ENCODE measurements around the gene QARS1. TPM values are rescaled to one million over a fixed set of nuclear protein-coding genes. Genes with fewer than 3 reads are reported as not detected.

The QARS1 gene
- total RNA-seq, 2 donors from 2014 or later = 99.2 to 137 TPM

DNA sequence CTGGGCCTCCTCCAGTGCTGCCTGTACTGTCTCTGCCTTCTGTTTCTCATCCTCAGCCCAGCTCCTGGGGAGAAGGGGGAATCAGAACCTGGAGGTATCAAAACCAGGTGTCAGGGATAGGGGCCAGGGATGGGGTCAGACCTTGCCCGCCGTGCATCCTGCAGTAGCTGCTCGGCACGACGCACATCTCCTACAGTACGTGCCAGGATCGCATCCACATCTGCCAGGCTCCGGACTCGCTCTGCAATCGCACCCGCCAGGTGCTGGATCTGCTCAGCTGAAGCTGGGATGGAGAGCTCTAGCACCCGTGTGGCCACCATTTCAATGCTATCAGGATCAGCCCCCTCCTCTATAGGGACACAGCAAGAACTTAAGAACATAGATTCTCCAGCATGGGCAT is 17.5 kb upstream of the QARS1 start:
- intact Hi-C loops (cut with DNase I) = no loop called here
- DNase-seq (ENCODE audit: low spot score) = no peak

DNA sequence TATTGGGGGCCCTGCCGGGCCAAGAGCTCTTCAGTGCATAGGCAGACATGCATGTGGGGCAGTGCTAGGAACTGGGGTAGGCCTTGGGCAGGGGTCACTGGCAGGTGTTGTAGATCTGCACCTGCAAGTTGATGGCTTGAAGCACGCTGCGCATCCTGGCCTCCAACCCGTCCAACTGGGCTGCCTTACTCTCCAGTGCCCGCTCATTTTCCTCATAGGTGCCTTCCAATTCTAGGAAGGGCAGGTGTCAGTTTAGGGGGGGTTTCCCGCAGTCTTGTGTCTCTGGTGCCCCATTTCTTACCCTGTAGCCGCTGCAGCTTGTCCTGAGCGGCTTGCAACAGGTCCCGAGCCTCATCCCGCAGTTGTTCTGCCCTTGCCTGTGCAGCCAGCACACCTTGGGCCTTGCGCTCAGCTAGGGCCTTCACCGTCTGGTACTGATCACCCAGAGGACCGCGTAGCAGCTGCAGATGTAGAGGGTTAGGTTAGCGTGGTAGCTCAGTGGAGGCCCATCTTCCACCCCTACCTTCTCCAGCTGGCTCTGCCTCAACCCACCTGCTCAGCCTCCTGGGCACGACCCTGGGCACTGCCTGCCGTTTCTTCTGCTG is 16.7 kb upstream of the QARS1 start:
- DNase-seq (ENCODE audit: low spot score) = no peak
- intact Hi-C loops (cut with DNase I) = no loop called here

DNA sequence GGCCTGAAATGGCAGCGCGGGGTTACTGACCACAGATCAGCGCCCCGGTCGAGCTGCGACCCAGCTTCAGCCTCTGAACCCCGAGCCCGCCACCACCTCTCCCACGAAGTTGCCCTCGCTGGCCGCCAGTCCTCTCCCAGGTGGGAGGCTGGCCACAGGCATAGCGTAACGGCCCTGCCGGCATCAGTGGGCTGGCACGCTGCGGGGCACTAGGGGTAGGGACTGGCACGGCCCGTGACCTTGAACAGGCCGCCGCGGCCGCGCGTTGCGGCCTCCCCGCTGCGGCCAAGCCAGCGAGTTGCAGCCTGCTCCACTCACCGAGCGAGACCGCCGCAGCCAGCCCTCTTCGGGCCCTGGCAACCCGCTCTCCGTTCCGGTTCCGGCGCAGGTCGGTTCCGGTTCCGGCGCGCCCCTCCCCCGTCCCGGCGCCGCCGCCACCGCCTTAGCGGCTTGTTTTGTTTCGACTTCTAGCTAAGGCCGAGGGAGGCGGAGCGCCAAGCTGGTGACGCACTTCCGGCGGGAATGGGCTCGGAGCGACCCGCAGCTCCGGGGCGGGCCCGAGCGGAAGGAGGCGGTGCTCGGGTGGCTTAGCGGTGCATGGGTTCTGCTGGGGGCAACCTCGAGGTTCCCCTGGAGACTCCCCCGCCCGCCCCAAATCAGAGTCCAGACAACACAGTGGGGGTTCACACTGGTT is 16.0 kb upstream of the QARS1 start, which contains the start of gene USP19:
Gene USP19, minus strand, starts transcription at position 386 of the 694 bp plus-strand sequence. CDS start 1,678 bp downstream, outside the sequence.
- intact Hi-C loops (cut with DNase I) = no loop called here
- DNase-seq (ENCODE audit: low spot score) = peak; percentile 99

DNA sequence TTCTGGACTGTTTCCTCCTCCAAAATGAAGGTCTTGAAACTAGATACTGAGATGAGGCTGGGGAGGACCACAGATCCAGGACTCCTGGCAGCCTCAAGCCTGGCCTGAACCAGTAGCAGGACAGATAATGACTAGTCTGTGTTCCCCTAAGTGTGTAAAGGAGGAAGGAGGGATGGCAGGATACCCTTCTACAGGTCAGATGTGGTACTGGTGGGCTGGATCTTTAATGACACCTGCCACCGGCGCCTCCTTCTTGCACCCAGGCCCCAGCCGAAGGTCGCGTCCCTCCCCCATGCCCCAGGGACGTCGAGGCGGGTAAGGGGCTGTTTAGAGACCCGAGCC is 15.5 kb upstream of the QARS1 start:
- DNase-seq (ENCODE audit: low spot score) = no peak
- intact Hi-C loops (cut with DNase I) = no loop called here

DNA sequence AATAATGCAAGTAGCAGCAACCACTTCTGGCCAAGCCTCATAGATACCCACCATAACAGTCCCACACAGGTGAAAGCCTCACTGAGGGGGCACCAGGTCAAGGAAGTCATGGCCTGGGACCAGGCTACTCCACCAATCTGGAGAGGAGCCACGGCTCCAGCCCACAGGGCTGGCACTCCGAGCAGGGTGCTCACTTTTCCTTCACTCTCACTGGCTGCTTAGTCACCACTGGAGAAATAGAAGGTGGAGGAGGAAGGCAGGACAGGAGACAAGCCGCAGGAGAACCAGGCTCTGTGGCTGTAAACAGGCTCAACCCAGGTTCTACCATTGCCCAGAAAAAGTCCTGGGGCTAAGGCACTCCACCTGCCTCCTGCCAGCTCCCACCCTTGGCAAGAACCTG is 14.9 kb upstream of the QARS1 start:
- intact Hi-C loops (cut with DNase I) = no loop called here
- DNase-seq (ENCODE audit: low spot score) = no peak

DNA sequence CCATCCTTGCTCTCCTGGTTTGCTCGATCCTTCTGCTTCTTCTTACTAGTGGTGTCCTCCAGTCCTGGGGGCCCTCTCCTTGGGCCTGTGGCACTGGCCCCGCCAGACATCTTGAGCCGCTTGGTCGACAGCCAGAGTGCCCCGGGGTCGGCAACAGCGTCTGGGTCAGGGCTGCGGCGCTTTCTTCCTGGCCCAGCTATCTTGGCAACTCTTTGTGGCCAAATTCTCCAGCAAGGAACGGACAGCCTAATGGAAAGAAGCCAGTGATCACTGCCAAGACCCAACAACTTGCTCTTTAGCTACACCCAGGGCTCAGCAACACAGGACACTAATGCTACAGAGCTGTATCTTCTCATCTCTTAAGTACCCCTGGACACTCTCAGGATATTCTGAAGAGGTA is 14.5 kb upstream of the QARS1 start:
- intact Hi-C loops (cut with DNase I) = no loop called here
- DNase-seq (ENCODE audit: low spot score) = no peak

DNA sequence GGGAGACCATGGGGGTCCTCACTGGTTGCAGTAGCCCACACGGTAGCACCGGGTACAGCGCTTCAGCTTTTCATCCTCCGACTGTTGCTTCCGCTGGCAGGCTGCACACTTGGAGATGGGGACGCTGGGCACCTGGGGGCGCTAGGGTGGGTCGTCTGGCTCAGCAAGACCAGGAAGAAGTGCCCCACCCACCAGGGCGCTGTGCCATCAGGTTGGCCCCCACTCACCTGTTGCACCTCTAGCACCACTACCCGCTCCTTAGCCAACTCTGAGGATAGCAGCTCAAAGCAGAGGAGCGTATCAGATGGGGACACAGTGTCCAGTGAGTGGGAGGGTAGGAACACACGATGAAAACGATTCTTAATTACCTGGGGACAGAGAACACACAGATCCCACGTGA is 7.7 kb upstream of the QARS1 start:
- no peak for DNase-seq (ENCODE audit: low spot score)
- intact Hi-C loops (cut with DNase I) = no loop called here

DNA sequence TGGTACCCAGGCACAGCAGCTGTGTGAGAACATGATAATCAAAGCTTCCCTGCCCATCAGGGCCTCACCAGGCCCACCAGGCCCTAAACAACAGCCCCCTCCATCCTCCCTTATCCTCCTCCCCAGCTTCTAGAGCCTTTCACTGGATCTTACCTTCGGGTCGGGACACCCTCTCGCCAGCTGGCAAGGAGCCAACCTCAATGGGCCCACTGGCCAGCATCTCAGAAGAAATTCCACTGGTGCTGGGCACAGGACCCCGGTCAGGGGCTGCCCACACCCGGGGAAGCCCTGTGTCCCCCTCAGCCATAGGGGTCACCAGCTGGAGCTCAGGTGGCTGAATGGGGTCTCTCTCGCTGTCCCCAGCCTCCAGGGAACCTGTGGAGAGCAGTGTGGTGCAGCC is 6.8 kb upstream of the QARS1 start:
- intact Hi-C loops (cut with DNase I) = no loop called here
- no peak for DNase-seq (ENCODE audit: low spot score)

DNA sequence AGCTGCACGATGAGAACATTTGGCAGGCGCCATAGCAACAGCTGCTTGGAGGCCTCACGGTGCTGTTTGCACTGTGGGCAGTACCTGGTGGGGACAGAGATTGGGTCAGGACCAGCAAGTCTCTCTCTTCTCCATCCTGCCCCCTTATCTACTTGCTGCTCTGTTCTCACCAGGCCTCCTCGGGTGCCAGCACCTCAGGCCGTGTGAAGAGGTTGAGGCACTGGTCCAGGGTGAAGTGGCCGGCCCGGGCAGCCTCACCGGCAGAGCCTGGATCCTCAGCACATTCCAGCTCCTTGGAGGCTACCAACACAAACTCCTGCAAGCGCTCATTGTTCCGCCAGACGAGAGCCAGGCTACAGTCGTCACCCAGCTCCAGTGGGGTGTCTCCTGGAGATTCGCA is 6.2 kb upstream of the QARS1 start:
- intact Hi-C loops (cut with DNase I) = no loop called here
- DNase-seq (ENCODE audit: low spot score) = no peak

DNA sequence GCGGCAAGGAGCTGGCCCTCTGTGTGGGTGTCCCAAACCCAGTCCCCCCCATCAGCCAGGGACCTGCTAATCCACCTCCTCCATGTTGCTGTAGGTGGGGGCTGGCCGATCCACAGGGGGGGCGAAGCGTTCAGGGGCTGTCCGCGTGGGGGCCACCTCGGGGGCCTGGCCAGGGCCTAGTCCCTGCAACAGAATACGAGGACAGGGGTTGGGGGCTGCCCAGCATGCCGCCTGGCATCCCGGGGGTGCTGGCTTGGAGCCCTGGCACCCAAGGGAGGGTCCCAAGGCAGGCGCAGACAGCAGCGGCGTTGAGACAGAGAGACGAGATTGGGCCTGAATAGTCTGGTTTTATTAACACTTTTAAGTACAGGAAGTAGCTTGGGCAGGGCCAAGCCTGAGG is 3.8 kb upstream of the QARS1 start:
- DNase-seq (ENCODE audit: low spot score) = no peak
- intact Hi-C loops (cut with DNase I) = no loop called here

DNA sequence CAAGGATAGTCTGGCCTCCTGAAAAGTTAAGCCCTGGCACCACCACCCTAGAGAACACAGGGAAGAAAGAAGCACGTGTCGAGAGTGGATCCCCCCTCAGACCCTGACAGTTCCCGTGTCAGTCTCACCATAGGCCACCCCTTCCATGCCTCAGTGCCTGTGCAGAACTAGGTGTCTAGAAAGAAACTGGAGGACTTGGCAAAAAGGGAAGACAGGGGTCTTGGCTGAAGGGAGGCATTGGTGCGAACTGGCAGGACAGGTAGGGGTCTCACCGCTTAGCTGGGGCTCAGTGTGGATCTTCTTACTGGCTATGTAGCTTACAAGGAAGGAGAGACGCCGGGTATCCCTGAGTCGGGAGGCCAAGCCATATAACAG is 518 bp downstream of the QARS1 start:
- intact Hi-C loops (cut with DNase I) = loop anchor here in 1 of 2 donors (5.0 kb wide), 1 partner anchor 102 kb away; no protein-coding TSS in a partner anchor

DNA sequence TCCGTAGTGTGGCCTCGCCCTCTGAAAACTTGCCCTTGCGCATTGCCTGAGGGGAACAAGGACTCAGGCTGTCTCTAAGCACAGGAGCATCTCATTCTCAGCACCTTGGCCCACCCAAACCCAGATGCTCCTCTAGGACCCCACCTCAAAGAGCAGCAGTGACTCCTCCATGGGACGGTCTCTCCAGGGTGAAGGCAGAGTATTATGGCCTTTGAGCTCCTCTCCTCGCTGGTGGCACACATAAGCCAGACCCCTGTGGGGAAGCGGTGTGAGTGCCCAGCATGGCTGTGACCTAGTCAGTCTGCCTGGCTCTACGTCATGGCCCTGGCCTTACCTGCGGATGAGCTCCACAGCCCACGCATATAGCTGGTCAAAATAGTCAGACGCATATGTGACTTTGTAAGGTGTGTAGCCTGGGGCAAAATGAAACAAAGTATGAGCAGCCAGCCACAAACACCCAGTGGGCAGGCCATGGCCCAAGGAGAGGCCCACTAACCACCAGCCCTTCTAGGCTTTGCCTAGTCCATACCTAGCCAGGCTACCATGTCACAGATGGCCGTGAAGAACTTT is 4.4 kb downstream of the QARS1 start:
- intact Hi-C loops (cut with DNase I) = loop anchor here in 1 of 2 donors (5.0 kb wide), 1 partner anchor 98 kb away; no protein-coding TSS in a partner anchor
- peak; percentile 20 for DNase-seq (ENCODE audit: low spot score)

More for the DNA sequence above, 518 bp downstream of the QARS1 start:
- peak; percentile 50 for DNase-seq (ENCODE audit: low spot score)

DNA sequence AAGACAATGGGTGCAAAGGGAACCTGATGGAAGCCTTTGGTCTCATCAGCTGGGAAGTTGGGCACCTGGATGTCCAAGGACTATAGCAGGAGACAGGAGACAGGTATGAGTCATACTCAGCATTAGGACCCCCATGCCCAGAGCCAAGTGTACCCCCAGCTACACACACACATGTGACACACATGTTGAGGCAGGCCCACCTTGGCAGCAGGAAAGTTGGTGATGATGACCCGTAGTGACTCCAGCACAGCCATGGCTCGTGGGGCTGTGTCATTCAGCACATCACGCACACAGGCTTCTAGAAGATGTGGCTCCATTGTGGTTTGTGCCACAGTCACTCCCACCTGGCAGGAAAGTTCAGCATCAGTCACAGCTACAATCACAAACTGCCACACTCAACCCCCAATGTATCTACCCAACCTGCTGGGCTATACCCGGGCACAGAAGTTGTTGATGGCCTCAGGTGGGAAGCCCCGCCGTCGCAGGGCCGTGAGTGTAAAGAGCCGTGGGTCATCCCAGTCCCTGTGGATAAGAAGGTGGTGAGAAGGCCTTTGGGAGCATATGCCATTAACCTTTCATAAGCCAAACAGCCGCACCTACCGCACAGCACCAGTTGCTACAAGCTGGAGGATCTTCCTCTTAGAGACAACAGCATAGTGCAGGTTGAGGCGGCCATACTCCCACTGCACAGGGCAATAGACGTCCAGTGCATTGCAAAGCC is 5.5 kb downstream of the QARS1 start:
- intact Hi-C loops (cut with DNase I) = loop anchor here in 1 of 2 donors (10.0 kb wide), 1 partner anchor 346 kb away; no protein-coding TSS in a partner anchor
- peak; percentile 52 for DNase-seq (ENCODE audit: low spot score)

DNA sequence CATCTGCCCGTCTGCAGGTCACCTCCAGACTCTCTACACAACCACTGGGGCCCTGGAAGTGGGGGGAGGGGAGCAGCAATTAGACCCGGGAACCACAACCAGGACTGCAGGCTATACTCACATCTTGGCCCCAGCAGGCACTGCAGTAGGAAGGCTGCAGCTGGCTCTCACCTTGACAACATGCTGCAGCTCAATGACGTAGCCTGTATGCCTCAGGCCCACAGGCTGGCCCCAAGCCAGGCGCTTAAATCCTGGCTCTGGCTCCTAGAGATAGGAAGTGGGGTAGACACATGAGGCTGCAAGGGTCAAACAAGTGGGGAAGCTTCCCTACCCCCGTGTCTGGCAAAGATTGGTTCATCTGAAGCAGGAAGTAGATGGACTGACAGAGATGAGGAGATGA is 6.1 kb downstream of the QARS1 start:
- no peak for DNase-seq (ENCODE audit: low spot score)
- intact Hi-C loops (cut with DNase I) = loop anchor here in 1 of 2 donors (10.0 kb wide), 1 partner anchor 346 kb away; no protein-coding TSS in a partner anchor

DNA sequence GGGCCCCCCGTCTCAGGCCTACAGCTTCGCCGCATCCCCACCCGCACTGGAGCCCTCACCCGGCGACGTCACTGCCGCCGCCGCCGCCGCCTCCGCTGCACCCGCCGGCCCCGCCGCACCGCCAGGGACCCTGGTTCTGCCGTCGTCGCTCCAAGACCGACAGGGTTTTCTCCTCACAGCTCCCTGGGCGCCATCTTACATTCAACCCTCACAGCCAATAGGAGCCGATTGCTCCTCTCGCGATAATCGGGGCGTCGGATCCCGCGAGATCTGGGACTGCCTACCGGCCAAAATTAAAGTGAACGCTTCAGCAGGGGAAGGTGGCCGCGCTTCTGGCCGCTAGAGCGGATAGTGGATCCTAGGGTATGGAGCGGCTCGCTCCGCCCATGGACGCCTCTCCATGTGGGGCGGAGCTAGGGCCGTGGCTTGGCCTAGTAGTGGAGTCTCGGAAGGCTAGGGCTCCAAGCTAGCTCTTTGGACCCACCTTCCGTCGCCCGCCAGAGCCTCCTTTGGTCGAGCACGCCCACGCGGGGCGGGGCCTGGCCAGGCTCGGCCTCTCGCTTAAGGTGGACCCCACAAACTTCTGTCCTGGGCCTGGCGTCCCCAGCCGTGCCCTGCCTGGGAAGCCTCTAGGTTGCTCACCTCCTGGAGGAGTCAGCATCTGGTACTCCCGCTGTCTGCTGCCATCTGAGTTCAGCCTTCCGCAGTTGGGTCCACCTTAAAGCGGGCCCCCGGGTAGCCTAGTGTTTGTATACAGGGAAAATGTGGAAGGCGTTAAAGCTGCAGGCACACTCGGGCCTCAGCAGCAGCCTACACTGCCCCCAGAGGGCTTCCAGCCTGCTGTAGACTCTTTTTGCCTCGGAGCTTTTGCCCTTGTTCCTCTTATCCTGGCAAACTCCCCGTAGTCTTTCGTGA is 10.4 kb downstream of the QARS1 start, which contains the start of gene QRICH1:
Gene QRICH1, minus strand, starts transcription at position 219 of the 915 bp plus-strand sequence. CDS start 17,054 bp downstream, outside the sequence.
- intact Hi-C loops (cut with DNase I) = loop anchor here (5.0 to 10.0 kb wide), 2 partner anchors 72 to 351 kb away; partner anchors contain the start of gene NDUFAF3 (in 1 of the 2)
- DNase-seq (ENCODE audit: low spot score) = peak; percentile 99

DNA sequence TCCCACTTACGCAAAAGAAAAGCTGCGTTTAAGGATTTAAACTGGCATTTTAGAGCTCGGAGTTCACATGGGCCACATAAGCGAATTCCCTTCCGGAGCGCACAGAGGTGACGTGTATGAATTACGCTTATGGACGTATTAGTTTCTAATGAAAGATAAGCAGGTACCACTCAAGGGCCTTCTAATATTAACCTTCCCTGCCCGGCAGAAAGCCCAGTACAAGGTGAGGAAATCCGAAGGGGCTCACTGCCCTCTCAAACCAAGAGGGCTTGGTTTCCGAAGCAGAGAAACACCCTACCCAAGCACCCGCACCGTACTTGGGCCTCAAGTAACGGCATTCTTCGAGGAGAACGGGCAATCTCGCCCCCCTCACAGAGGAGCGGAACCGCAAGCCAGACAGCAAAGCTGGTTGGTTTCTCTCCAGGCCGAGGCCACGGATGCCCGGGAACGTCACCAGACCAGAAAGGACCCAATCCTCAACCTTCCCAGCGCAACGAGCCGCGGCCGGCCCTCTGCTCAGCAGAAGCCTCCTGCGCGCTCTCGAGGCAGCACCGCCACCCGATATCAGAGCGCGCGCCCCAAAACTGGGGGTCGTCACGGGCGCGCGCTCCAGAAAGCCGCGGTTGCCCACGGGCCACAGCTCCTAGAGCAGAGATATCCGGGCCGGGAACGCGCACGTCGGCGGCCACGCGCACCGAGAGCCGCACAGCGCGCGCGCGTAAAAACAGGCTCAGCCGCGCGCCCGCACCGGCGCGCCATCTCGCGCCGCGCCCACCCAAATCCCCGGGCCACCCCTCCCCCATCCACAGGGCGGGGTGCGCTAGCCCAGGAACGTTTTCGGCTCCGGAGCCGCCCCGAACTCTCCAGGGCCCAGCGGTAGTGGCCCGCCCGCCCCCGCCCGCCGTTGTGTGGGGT is 11.4 kb downstream of the QARS1 start:
- intact Hi-C loops (cut with DNase I) = loop anchor here (5.0 to 10.0 kb wide), 2 partner anchors 71 to 352 kb away; partner anchors contain the start of gene NDUFAF3 (in 1 of the 2)
- DNase-seq (ENCODE audit: low spot score) = peak; percentile 94

DNA sequence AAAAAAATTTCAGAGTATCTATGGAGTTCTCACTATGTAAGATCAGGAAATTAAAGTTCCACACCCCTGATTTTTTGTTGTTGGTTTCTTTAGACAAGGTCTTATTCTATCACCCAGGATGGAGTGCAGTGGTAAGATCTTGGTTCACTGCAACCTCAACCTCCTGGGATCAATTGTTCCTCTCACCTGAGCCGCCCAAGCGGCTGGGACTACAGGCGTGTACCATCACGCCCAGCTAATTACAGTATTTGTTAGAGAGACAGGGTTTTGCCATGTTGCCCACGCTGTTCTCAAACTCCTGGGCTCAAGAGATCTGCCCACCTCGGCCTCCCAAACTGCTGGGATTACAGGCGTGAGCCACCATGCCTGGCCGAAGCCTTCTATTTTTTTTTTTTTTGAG is 23.1 kb downstream of the QARS1 start:
- intact Hi-C loops (cut with DNase I) = no loop called here
- no peak for DNase-seq (ENCODE audit: low spot score)

DNA sequence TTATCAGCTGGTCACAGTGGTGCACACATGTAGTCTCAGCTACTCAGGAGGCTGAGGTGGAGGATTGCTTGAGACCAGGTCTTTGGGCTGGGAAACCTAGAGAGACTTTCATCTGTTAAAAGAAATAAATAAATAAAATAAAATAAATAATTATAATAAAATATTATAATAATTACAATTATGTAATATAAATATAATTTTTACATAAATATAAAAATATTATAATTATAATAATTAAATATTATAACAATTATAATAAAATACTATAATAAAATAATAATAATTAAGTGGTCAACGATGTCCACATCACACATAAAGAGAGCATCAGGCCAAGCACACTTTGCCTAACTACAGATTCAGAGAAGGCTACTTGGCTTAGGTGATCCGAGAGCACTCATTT is 25.3 kb downstream of the QARS1 start:
- no peak for DNase-seq (ENCODE audit: low spot score)
- intact Hi-C loops (cut with DNase I) = loop anchor here in 1 of 2 donors (1.0 kb wide), 1 partner anchor 30 kb away; no protein-coding TSS in a partner anchor
